AG09319 (cell line): Measurements from ENCODE around the gene GALNS.

ENCODE experiments used
- DNase-seq: peaks from one replicate; pipeline ENCODE4 v3.0.0-alpha.2; 2010; ENCODE audit warnings: low read depth; ENCODE audit errors: extremely low read depth
- CTCF ChIP-seq: IDR thresholded peaks from 2 replicates; pipeline ENCODE4 v1.5.1; 2011; ENCODE audit warnings: low read depth, mild to moderate bottlenecking, inconsistent platforms, low read length, moderate library complexity

Gene GALNS

GRCh38 chr16:88882358-88883030 is 25.7 kb upstream of the GALNS start:
- no peak for TF ChIP-seq CTCF
- DNase-seq, result no peak

GRCh38 chr16:88881675-88882357 is 25.1 kb upstream of the GALNS start:
- TF ChIP-seq CTCF, result no peak
- DNase-seq, result no peak

GRCh38 chr16:88881007-88881615 is 24.4 kb upstream of the GALNS start:
- DNase-seq, result no peak
- no peak for TF ChIP-seq CTCF

GRCh38 chr16:88880226-88881006 is 23.7 kb upstream of the GALNS start:
- no peak for TF ChIP-seq CTCF

GRCh38 chr16:88879788-88880055 is 23.0 kb upstream of the GALNS start:
- no peak for TF ChIP-seq CTCF
- no peak for DNase-seq

More at GRCh38 chr16:88880226-88881006, 23.7 kb upstream of the GALNS start:
- DNase-seq, result no peak

- no peak for DNase-seq
- no peak for TF ChIP-seq CTCF
These were observed 22.4 kb upstream of the GALNS start for GRCh38 chr16:88878967-88879787.
